Measurements from ENCODE around the gene PRRC2A.

The PRRC2A gene

DNA sequence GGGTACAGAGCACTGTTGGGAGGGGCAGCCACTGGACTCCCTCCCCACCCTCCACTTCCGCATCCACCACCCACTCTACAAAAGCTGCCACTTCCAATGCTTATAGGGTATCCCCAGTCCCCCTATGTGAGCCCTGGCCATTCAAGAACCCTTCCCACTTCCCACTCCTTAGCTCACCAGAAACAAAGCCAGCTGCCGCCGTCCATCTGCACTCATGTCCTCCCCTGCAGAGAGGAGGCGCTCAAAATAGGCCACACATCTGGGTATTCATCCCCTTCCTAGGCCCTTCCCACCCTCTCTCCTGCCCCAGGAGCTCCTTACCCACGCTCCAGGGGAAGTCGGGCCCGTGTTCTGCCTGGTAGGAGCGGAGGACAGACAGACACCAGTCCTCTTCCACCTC is 66.8 kb downstream of the PRRC2A start:
- H3K4me1 ChIP-seq (ENCODE audit: control insufficient read depth in 2 of 2, insufficient read depth in 2 of 2, low read length in 2 of 2): peaks cover 8 to 19% of the 10 kb centered on the region in 2 donors
- H3K9me3 ChIP-seq (ENCODE audit: control insufficient read depth in 2 of 2, low read length in 2 of 2): no peaks in the 10 kb centered on the region
- H3K4me3 ChIP-seq (ENCODE audit: low read length in 2 of 2): no peak overlapping the region
- no peaks in the 10 kb centered on the region for H3K27me3 ChIP-seq (ENCODE audit: control insufficient read depth in 2 of 2, insufficient read depth in 2 of 2, low read length in 2 of 2)
- peaks cover 45 to 55% of the 10 kb centered on the region in 2 donors for H3K36me3 ChIP-seq (ENCODE audit: control insufficient read depth in 2 of 2, insufficient read depth in 2 of 2, low read length in 2 of 2)
- H3K27ac ChIP-seq (ENCODE audit: low read depth in 2 of 2, low read length in 2 of 2): no peak overlapping the region
- no peak overlapping the region for H3K9ac ChIP-seq (ENCODE audit: low read depth in 1 of 2, low read length in 2 of 2)
